Measurements from ENCODE around the gene CABLES1.

- TF ChIP-seq CTCF (IDR thresholded peaks at IDR 0.05) (no peak), POLR2A (IDR thresholded peaks at IDR 0.05) (no peak)
Observed at GRCh38 chr18:23280844-23281243, 145.6 kb downstream of the CABLES1 start.
